GM19239 (cell line): ENCODE measurements around the gene PRRT2.

Experiments used
- DNase-seq: peaks from one replicate; pipeline ENCODE4 v3.0.0; 2011; ENCODE audit warnings: low spot score; ENCODE audit not compliant: insufficient read length
- FAIRE-seq: peaks from 2 replicates; lab custom pipeline; 2011; peaks lifted over from hg19 to GRCh38; lab: Jason Lieb, UNC

PRRT2 gene

DNA sequence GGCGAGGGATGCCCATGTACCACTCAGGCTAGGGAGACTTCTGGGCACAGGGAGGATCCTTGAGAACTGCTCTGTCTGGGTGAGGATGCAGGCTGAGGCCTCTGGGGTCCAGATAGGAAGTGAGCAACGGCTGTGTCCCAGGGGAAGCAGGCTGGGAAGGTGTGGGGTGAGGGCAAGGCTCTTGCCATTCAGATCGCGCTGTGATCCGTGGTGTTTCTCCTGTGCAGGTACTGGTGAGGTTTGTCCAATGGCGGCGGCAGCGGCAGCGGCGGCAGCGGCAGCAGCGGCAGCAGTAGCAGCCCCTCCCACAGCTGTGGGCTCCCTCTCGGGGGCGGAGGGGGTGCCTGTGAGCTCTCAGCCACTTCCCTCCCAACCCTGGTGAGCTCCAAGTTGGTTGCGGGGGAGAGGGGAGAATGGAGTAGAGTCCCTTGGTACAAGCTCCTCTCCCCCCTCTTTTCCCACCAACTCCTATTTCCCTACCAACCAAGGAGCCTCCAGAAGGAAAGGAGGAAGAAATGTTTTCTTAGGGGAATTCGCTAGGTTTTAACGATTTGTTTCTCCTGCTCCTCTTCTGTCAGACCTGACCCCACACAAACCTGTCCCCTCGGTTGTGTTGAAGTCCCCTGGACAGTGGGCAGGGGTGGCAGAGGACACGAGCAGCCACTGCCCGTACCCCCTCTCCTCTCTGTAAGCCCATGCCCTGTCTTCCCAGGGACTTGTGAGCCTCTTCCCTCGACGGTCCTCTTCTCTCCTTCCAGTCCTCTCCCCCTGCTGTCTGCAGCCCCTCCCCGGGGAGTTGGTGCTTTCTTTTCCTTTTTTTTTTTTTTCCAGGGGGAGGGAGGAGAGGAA, 1.9 kb upstream of the PRRT2 start:
- FAIRE-seq = no peak
- no peak for DNase-seq

DNA sequence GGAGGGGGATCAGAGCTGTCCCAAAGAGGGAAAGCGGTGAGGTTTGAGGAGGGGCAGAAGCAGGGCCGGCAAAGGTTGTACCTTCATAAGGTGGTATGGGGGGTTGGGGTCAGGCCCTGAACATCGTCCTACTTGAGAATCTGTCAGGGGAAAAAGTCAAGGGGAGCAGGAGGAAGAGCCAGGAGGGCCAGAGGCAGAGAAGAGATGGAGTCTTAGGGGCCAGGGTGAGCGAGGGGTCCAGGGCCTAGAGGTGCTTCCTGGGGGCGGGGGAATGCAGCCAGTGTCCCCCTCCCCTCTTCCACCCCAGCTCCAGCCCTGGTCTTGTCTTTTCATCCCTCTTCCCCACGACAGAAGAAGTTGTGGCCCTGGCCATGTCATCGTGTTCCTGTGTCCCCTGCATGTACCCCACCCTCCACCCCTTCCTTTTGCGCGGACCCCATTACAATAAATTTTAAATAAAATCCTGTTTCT, 1.3 kb upstream of the PRRT2 start:
- DNase-seq = no peak
- FAIRE-seq = no peak

DNA sequence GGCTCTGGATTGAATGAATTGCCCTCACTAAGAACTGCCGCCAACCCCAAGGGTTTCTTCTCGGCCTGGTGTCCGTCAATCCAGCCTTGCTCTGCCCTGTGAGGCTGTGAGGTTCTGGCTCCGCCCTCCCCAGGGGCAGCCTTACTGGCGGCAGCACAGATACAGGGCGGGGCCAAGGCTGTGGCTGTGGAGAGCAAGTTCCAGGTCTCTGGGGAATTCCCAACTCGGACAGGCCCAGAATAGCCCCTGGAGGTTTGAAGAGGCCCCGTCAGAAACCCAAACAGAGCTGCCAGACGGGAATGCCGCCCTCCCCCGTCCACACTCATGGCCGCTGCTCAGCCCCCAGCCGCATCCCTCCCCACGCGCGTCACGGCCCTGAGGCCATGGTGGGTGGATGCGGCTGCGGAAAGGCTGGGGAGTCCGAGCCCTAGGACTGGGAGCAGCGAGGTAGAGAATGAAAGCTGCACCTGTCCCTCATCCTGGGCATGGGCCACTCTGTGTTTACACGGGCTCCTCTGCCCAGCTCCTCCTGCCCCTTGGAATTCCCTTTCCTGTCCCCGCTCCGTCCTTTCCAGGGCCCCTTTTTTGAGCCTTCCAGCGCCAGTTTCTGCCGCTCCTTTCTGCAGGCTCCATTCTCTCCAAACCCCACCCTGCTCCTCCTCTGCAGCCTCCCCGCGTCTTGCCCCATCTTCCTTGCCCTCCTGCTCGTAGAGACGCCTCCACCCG, 660 bp upstream of the PRRT2 start:
- peak; percentile 79 for DNase-seq
- peak; percentile 97 for FAIRE-seq

DNA sequence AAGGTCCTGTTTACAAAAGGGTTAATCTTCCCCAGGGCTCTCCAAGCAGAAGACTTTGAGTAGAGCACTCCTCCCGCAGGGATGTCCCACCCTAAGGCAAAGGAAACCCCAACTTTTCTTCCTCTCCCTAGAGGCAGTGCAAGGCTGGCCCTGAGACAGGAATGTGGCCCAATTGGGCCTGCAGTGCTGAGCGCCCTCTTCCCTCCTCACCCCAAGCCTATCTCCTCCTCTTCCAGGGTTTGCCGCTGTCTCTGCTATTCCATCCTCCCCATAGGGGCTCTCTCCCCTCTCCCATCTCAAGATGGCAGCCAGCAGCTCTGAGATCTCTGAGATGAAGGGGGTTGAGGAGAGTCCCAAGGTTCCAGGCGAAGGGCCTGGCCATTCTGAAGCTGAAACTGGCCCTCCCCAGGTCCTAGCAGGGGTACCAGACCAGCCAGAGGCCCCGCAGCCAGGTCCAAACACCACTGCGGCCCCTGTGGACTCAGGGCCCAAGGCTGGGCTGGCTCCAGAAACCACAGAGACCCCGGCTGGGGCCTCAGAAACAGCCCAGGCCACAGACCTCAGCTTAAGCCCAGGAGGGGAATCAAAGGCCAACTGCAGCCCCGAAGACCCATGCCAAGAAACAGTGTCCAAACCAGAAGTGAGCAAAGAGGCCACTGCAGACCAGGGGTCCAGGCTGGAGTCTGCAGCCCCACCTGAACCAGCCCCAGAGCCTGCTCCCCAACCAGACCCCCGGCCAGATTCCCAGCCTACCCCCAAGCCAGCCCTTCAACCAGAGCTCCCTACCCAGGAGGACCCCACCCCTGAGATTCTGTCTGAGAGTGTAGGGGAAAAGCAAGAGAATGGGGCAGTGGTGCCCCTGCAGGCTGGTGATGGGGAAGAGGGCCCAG, 1.0 kb downstream of the PRRT2 start:
- DNase-seq (no peak), FAIRE-seq (no peak)

DNA sequence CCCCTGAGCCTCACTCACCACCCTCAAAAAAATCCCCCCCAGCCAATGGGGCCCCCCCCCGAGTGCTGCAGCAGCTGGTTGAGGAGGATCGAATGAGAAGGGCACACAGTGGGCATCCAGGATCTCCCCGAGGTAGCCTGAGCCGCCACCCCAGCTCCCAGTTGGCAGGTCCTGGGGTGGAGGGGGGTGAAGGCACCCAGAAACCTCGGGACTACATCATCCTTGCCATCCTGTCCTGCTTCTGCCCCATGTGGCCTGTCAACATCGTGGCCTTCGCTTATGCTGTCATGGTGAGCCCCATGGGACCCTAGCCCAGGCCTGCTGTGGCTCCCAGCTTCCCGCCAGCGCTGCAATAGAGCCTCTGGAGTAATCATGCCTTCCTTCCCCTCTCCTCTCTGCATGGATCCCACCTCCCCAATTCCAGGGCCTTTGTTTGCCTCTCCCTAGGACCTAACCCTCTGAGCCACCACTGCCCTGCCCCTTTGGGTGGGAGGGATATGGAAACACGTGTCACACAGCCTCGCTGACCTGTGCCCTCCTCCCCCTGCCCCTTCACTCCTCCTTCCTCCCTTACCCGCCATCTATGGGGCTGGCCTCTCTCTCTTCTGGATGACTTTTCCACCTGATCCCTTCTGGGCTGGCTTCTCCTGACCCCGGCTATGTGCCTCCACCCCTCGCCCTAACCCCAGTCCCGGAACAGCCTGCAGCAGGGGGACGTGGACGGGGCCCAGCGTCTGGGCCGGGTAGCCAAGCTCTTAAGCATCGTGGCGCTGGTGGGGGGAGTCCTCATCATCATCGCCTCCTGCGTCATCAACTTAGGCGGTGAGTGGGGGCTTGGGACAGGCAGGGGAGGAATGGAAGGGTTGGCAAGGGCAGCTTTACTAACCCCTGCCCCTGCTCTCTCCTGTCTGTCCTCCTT, 1.9 kb downstream of the PRRT2 start:
- FAIRE-seq (no peak), DNase-seq (no peak)

DNA sequence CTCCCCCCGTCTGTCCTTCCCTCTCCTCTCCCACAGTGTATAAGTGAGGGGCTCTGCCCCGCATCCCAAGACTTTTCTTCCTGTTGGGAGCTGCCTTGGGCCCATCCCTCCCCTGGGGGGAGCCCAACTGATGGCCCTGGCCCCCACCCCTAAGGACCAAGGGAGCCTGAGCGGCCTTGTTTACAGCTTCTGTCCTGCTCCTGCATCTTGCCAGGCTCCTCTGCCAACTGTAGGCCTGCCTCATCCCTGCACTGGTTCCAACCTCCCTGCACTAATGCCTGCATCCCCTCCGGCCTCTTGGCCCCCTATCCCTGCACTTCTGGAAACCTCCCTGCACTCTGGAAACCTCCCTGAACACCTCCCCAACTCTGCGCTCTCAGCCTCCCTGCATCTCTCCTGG, 2.6 kb downstream of the PRRT2 start:
- no peak for FAIRE-seq
- DNase-seq = no peak

DNA sequence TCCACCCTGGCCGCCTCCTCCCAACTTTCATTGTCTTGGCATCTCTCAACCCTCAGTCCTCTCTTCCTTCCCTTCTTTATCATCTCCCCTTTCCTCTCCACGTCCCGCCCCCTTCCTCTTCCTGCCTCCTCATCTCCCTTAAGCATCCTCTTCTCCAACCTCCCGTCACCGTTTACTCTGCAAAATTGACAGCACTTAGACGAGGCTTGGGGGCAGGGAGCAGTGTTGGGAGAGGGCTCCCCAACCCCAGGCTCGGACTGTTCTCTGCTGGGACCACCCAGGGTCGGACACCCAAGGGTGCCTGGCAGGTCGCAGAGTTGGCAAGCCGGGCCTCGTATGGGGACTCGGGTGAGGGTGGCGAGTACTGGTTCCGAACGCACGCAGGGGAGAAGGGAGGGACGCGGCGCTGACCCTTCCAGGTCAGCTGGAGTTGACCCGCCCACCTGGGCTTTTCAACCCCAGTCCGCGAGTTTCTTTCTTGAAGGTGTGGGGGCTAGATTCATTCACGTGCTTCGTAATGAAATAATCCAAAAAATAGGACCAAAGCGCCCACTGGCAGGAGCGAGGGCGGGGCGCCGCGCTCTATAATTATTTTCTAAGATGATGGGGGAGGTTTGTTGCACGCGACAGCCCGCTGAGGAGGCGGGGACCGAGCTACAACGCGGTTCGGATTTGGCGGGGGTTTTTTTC, 3.2 kb downstream of the PRRT2 start:
- DNase-seq (no peak), FAIRE-seq (no peak)

DNA sequence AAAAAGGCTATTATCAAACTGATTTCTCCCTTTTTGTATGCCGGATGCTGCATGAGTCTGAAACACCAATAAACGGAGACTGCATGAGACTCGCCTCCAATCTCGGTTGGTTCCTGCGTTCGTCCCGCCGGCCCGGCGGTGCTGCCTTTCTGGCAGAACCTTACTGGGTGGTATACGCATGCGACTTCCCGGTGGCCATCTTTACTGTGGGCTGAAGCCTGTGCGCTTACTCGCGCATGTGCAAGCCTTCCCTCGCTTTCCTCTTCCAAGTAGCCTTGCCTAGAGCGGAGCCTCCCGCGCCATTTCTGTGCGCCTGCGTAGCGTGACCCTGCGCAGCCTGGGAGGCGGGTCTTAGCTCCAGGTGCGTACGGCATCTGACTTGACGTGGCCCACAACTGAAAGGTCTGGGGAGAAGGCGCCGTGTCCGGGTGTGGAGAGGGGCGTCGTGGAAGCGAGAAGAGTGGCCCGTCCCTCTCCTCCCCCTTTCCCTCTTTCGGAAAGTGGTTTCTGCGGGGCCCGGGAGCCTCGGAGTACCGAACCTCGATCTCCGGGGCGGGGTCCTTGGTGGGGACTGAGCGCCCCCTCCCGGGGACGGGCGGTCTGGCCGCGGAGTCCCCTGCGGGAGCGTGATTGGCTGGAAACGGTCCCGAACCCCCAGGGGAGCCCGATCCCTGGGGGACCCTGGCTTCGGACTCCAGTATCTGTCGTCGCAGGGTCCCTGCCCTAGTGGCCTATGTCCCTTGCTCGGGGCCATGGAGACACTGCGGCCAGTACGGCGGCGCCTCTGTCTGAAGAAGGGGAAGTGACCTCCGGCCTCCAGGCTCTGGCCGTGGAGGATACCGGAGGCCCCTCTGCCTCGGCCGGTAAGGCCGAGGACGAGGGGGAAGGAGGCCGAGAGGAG, 4.0 kb downstream of the PRRT2 start, which contains the start of gene PAGR1:
PAGR1 (plus strand) TSS at position 360 of the 901 bp plus-strand sequence; CDS start at position 734, 374 bp downstream.
- DNase-seq (peak; percentile 91), FAIRE-seq (peak; percentile 98)

DNA sequence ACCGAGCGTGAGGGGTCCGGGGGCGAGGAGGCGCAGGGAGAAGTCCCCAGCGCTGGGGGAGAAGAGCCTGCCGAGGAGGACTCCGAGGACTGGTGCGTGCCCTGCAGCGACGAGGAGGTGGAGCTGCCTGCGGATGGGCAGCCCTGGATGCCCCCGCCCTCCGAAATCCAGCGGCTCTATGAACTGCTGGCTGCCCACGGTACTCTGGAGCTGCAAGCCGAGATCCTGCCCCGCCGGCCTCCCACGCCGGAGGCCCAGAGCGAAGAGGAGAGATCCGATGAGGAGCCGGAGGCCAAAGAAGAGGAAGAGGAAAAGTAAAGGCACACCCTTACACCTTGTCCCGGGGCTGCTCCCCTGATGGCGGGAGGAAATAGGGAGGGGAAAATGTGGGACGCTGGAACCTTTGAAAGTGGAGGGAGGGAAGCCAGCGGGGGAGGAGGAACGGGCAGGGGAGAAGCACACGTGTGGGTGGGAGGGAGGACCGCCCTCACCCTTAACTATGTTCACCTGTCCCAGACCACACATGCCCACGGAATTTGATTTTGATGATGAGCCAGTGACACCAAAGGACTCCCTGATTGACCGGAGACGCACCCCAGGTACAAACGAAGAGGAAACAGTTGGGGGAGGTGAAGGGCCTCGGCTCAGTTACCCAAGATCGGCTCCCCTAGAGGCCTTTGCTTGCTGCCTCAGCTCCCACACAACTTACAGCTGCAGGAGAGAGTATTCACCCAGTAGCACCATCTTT, 4.9 kb downstream of the PRRT2 start:
- no peak for DNase-seq
- peak; percentile 78 for FAIRE-seq

DNA sequence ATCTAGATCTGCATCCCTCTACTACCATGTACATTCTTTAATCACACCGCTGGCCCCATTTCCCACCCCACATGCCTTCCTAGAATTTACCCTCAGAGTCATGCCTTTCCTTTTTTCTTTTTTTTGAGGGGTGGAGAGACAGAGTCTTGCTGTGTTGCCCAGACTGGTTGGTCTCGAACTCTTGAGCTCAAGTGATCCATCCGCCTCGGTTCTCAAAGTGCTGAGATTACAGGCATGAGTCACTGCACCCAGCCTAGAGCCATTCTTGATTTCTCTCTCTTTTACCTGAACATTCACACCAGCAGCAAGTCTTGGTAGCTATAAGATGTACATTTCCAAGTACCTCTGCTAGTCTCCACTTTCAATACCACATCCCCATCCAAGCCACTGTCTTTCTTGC, 6.1 kb downstream of the PRRT2 start:
- FAIRE-seq = no peak
- no peak for DNase-seq

DNA sequence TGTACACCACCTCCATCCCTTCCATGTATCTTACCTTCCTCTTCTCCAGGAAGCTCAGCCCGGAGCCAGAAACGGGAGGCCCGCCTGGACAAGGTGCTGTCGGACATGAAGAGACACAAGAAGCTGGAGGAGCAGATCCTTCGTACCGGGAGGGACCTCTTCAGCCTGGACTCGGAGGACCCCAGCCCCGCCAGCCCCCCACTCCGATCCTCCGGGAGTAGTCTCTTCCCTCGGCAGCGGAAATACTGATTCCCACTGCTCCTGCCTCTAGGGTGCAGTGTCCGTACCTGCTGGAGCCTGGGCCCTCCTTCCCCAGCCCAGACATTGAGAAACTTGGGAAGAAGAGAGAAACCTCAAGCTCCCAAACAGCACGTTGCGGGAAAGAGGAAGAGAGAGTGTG, 7.5 kb downstream of the PRRT2 start:
- DNase-seq (no peak), FAIRE-seq (no peak)

DNA sequence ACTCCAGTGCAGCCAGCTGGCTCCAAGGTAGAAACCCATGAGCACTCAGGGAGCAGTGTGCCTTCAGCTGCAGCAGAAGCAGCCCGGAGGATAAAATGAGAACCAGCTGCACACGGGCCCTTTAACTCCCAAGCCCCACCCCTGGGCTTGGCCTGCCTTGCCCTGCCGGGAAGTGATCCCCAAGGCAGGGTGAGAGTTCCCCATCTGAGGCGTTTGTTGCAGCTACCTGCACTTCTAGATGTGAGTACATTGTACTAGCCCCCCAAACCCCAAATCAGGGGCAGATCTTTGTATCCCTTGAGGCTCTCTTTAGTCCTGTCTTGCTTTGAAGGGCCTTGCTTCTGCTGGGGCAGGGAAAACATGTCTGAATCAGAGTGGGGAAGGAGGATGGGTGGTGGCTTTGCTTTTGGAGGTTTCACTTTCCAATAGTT, 8.3 kb downstream of the PRRT2 start, which contains the start of gene MVP:
MVP (plus strand) TSS at position 192 of the 431 bp plus-strand sequence. CDS start 10,088 bp downstream, outside the sequence.
- DNase-seq (no peak), FAIRE-seq (peak; percentile 89)

DNA sequence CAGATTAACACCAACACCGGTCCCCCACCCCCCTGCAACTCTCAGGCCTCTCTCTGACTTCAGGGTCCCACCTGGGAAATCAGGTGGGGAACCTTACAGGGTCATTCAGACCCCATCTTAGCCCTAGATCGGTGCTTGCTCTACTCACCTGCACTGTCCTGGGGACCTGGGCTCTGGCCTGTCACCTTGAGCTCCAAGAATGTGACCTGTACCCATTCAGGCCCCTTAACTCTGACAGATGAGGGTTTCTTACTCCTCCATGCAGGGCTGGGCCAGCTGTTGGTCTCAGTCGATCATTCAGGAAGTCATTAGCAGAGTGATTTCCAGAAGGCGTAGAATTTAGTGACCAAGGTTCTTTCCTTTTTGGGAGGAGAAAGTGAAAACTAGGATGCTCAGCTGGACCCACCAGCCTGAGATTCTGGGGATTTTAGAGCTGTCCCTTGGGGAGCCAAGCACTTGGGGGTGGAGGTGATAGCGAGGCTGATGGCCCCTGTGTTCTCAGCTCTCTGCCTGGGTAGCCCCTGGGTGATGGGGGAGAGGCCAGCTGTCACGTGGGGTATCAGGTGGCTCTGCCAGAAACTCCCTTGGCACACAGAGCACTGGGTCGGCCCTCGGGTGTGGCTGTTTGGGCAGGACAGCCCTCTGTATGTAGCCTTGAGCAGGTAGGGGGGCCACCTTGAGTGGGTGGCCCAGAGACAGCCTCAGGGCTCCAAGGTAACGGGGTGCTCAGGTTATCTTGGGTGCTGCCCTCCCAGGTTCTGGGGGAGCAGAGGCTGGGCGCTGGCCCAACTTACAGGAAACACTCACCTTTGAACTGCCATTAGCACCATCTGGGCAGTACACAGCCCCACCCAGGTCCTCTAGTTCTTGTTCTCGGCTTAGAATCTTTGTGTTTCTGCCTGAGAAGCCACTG, 9.0 kb downstream of the PRRT2 start:
- FAIRE-seq (peak; percentile 49), DNase-seq (peak; percentile 52)

DNA sequence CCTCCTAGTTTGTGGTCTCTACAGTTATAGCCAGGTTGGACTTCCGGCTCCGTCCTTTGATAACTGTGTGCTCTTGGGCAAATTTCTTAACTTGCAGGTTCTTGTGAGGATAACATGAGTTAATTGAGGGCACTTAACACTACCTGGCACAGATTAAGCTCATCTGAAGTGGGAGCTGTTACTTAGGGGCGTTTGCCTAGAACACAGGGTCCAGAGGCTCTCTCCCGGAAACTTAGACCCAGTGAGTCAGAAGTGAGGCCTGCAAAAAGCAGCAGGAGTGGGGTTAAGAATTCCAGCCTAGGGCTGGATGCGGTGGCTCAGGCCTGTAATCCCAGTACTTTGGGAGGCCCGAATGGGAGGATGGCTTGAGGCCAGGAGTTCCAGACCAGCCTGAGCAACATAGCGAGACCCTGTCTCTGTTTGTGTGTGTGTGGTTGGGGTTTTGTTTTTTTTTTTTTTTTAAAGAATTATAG, 9.7 kb downstream of the PRRT2 start:
- FAIRE-seq = no peak
- DNase-seq = no peak

DNA sequence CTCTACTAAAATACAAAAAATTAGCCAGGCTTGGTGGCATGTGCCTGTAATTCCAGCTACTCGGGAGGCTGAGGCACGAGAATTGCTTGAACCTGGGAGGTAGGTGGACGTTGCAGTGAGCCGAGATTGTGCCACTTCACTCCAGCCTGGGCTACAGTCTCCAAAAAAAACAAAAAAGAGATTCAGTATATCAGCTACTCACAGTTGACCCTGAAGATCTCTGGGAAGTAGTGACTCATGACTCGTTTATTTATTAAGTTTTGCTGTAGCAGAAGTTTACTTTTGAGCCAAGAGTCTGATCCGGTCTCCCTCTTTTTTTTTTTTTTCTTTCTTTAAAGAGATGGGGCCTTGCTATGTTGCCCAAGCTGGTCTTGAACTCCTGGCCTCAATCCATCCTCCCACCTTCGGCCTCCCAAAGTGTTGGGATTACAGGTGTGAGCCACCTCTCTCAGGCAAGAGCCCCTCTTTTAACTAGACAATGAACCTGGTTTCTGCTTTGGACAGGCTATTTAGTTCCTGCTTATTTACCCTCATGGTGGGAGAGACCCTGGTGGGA, 12.7 kb downstream of the PRRT2 start:
- FAIRE-seq (no peak), DNase-seq (no peak)
